Mesothelial cell of epicardium (in vitro differentiated cells): ENCODE measurements around the gene ZDHHC8. TPM values are rescaled to one million over a fixed set of nuclear protein-coding genes. Genes with fewer than 3 reads are reported as not detected.

ENCODE experiments used
- DNase-seq, 2 experiments: peaks; one replicate each; pipeline ENCODE4 v3.0.0; 2021; ENCODE audit warnings: low spot score in 2 of 2; ENCODE audit not compliant: unreplicated experiment in 2 of 2
- H3K27ac Mint-ChIP-seq: 2 replicates; pipeline ENCODE4 v1.8.0; 2021; ENCODE audit warnings: mixed read lengths
- H3K27me3 Mint-ChIP-seq: 2 replicates; pipeline ENCODE4 v1.8.0; 2021; ENCODE audit warnings: low read depth, mixed read lengths
- H3K36me3 Mint-ChIP-seq: 2 replicates; pipeline ENCODE4 v1.8.0; 2021; ENCODE audit warnings: mixed read lengths
- H3K4me1 Mint-ChIP-seq: 2 replicates; pipeline ENCODE4 v1.8.0; 2021; ENCODE audit warnings: mixed read lengths
- H3K4me3 Mint-ChIP-seq: 2 replicates; pipeline ENCODE4 v1.8.0; 2021; ENCODE audit warnings: mild to moderate bottlenecking, moderate library complexity, mixed read lengths
- H3K9me3 Mint-ChIP-seq: 2 replicates; pipeline ENCODE4 v1.8.0; 2021; ENCODE audit warnings: mixed read lengths
- total RNA-seq: library from RNA; stranded (reverse); gene quantifications from 3 replicates; pipeline ENCODE4 v1.2.1, GENCODE V29; 2021
- TF ChIP-seq, protein P1 (sequence below): fragments of 200-600 bp; sonication (generic); IDR thresholded peaks from one replicate; pipeline ENCODE4 v1.5.0; 2021; ENCODE audit warnings: antibody characterized with exemption; ENCODE audit not compliant: unreplicated experiment

The ZDHHC8 gene
- total RNA-seq, 1 donor from 2014 or later = 86.2 TPM

DNA sequence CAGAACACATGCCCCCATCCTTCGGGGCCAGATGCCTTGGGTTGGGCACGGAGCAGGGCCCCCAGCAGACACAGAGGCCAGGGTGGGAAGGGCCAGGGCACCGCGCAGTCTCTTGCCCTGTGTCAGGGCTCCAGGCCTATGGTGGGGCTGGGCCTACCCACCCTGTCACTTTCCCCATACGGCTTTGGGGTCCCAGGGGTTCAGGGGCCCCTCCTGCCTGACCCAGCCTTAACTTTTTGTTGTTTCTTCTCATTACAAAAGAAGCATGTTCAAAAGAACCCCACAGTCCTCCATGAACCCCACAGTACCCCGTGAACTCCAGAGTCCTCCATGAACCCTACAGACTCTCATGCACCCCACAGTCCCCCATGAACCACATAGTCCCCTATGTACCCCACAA is 52.2 kb downstream of the ZDHHC8 start:
- DNase-seq = no peak
- no peak overlapping the region for H3K27ac Mint-ChIP-seq
- no peaks in the 10 kb centered on the region for H3K9me3 Mint-ChIP-seq
- H3K4me1 Mint-ChIP-seq = no peaks in the 10 kb centered on the region
- H3K27me3 Mint-ChIP-seq = peaks cover 2% of the 10 kb centered on the region
- H3K4me3 Mint-ChIP-seq = no peak overlapping the region
- TF ChIP-seq, protein P1, sequence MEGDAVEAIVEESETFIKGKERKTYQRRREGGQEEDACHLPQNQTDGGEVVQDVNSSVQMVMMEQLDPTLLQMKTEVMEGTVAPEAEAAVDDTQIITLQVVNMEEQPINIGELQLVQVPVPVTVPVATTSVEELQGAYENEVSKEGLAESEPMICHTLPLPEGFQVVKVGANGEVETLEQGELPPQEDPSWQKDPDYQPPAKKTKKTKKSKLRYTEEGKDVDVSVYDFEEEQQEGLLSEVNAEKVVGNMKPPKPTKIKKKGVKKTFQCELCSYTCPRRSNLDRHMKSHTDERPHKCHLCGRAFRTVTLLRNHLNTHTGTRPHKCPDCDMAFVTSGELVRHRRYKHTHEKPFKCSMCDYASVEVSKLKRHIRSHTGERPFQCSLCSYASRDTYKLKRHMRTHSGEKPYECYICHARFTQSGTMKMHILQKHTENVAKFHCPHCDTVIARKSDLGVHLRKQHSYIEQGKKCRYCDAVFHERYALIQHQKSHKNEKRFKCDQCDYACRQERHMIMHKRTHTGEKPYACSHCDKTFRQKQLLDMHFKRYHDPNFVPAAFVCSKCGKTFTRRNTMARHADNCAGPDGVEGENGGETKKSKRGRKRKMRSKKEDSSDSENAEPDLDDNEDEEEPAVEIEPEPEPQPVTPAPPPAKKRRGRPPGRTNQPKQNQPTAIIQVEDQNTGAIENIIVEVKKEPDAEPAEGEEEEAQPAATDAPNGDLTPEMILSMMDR = no peak
- H3K36me3 Mint-ChIP-seq = no peaks in the 10 kb centered on the region

DNA sequence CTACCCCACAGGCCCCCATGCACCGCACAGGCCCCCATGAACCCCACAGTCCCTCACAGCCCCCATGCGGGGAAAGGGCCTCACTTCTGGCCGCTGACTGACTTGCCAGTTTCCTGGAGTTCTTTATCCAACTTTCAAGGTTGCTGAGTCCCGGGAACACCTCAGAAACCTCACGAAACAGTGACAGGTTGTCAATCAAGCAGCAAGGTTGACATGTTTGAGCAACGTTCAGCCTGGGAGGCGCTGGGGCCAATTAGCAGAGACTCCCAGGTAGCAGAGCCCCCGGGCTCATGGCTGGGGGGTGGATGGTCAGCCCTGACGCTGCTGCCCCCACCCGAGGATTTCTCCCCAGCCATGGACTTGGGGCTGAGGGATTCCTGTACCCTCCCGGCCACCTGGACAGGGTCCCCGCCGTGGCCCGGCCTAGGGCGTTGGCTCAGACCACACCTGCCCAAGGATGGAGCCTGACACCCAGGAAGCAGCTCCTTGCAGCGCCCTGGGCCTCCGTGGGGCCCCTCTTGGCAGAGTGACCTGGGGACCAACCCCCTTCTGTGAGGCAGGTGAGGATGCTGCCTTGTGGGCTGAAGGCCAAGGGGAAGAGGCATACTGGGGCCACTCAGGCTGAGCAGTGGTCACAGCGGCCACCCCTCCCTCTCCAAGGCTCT is 53.0 kb downstream of the ZDHHC8 start:
- Mint-ChIP-seq H3K27me3 (peaks cover 2% of the 10 kb centered on the region), H3K36me3 (no peaks in the 10 kb centered on the region)

DNA sequence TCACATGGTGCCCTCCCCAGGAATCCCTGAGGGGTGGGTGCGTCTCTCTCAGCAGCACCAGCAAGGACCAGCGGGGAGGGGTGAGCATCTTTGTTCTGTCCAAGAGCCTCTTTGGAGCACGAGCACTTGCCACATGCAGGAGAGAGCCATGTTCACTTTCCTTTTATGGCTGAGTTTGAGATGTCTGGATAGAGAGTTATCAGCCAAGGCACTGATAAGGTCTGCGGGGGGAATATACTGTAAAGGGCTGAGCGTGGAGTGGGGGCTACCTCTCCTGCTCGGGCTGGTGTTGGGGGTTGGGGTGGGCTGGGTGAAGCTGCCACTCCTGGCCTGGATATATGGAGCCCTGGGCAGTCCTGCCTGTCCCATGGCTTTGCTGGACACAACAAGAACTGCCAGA is 54.1 kb downstream of the ZDHHC8 start:
- DNase-seq = no peak
- no peak overlapping the region for H3K4me3 Mint-ChIP-seq
- TF ChIP-seq, protein P1 = no peak
- H3K4me1 Mint-ChIP-seq = no peaks in the 10 kb centered on the region
- no peaks in the 10 kb centered on the region for H3K36me3 Mint-ChIP-seq
- peaks cover 2% of the 10 kb centered on the region for H3K27me3 Mint-ChIP-seq
- H3K9me3 Mint-ChIP-seq = no peaks in the 10 kb centered on the region
- no peak overlapping the region for H3K27ac Mint-ChIP-seq

More for the DNA sequence above, 53.0 kb downstream of the ZDHHC8 start:
- TF ChIP-seq, protein P1 = no peak
- no peaks in the 10 kb centered on the region for H3K4me1 Mint-ChIP-seq
- no peak for DNase-seq
- no peak overlapping the region for H3K4me3 Mint-ChIP-seq
- H3K9me3 Mint-ChIP-seq = no peaks in the 10 kb centered on the region
- no peak overlapping the region for H3K27ac Mint-ChIP-seq

DNA sequence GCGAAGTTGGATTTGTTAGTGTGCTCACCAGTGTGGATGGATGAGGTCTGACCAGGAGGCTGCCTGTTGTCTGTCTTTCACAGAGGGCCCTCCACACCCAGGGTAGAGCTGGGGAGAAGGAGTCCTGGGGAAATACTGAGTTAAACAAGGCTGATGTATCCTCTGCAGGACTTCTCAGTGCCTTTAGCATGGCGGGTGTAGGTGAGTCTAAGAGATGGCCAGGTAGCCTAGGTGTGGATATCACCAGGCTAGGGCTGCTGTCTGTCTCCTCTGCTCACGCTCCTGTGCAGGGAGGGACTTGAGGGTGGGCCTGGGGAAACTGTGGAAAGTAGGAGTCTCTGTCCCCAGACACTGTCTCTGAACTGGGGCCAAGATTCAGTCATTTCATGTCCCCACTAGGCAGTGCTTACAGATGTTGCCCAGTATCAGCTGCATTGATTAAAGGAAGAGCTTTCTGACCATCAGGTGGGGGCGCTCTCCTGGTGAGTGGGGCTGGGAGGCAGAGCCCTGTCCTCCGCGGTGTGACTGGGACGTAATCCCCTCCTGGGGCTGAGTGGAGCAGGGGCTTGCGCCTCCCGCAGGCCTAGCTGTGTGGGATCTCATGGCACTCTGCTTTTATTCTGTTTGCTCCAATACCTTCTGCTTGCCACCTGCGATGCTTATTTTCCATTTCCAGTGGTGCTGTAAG is 54.7 kb downstream of the ZDHHC8 start:
- no peaks in the 10 kb centered on the region for H3K9me3 Mint-ChIP-seq
- H3K27ac Mint-ChIP-seq = no peak overlapping the region
- no peak overlapping the region for H3K4me3 Mint-ChIP-seq
- TF ChIP-seq, protein P1 = no peak
- H3K27me3 Mint-ChIP-seq = peaks cover 2% of the 10 kb centered on the region
- H3K36me3 Mint-ChIP-seq = no peaks in the 10 kb centered on the region
- H3K4me1 Mint-ChIP-seq = no peaks in the 10 kb centered on the region
- DNase-seq = no peak

DNA sequence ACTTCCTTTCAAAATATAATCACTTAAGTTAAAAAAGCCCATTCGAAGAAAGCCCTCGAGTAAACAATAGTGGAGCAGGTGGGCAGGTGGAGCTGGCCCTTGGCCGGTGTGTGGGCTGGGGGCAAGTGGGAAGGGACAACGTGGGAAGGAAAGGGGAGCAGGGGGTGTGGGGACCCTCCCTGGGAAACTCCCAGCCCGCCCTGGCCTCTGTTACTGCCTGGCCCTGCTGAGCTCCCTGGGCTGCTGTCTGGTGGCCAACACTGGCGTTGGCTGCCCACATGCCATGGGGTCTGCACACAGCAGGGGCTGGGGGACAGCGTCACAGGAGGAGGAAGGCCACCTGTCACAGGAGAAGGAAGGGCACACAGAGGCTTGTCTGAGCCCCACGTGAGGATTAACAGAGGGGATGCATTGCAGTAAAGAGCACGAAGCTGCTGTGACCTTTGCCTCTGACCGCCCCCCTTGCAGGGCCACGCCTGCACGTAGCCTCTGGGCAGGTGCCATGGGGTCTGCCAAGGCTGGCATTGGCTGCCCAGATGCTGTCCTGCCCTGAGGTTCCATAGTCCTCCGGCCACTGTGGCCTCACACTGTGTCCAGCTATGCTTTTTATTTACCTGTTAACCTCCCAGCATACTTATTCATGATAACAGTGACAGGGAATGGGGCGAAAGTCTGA is 55.4 kb downstream of the ZDHHC8 start:
- Mint-ChIP-seq H3K27ac (no peak overlapping the region), H3K4me1 (no peaks in the 10 kb centered on the region), H3K9me3 (no peaks in the 10 kb centered on the region), H3K27me3 (peaks cover 2% of the 10 kb centered on the region), H3K36me3 (no peaks in the 10 kb centered on the region), H3K4me3 (no peak overlapping the region)
- DNase-seq = no peak
- TF ChIP-seq, protein P1 = no peak
